Stimulated activated CD4-positive, alpha-beta T cell treated with anti-CD3 and anti-CD28 coated beads, Interleukin-12 subunit alpha, Interleukin-12 subunit beta, amount 100 ng/mL, for 48 hours (primary cell): ENCODE measurements around the gene CORO1A.
"Not testable (repeated sequence)": the region's sequence is repeated elsewhere in the genome, so short reads cannot be mapped to it uniquely, and the experiment has no call there.

Source experiments
- DNase-seq, 3 donors: peaks; one replicate each; pipeline ENCODE4 v3.0.0-alpha.2; 2020; ENCODE audit warnings: low read depth in 2 of 3, low spot score in 1 of 3

The CORO1A gene

GRCh38 chr16:30199608-30200343 is 16.4 kb downstream of the CORO1A start:
- not testable (repeated sequence) for DNase-seq

DNA sequence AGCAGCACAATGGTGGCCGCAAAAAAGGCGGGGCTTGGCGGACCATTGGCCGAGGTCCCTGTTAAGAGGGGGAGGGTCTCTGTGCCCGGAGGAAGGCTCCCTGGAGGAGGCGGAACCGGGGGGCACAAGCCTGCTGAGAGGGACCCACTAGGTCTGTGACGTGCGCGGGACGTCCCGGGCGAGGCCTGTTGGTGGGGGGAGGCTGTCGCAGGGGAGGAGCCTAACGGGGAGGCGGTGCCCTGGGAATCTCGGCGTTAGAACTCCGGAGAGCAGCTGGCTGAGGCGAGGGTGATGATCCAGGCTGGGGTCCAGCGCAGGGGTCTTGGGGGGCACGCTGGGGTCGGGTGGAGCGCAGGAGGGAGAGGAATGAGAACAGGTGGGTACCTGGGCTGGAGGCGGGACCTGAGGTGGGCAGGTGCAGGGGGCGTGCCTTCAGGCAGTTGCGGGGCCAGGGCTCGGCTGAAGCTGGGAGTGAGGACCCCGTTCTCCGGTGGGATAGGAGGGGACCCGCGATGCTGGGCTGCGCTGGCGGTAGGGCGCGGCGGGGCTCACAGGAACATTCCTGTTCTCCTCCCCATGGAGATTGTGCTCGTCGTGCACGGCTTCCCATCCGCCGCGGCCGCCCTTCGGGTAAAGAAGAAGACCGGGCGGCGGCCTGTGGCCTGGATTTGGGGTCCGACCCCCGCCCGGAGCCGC is 22.3 kb downstream of the CORO1A start:
- DNase-seq = not testable (repeated sequence)

DNA sequence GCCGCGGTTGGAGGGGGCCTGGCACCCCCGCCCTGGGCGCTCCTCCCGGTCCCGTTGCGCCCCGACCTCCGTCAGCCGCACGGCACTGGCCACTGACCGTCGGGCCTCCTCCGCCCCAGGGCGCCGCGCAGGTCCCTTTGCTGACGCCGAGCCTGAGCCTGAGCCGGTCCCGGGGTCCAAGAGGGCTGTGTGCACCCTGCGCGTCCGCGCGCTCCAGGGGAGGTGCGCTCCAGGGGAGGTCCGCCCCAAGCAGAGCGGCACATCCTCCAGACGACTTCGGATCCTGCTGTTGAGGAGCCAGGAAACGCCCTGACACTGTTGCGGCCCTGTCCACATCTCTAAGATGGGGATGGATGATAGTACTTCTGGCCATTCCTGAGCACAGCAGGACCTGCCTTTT is 22.9 kb downstream of the CORO1A start:
- DNase-seq = not testable (repeated sequence)

- DNase-seq = not testable (repeated sequence)
These were observed 23.8 kb downstream of the CORO1A start for GRCh38 chr16:30207063-30207704.

GRCh38 chr16:30209032-30209431 is 25.6 kb downstream of the CORO1A start:
- peak in 1 of 3 donors; percentile 5 for DNase-seq

- not testable (repeated sequence) for DNase-seq
These were observed 28.0 kb downstream of the CORO1A start for GRCh38 chr16:30211414-30211813.

DNA sequence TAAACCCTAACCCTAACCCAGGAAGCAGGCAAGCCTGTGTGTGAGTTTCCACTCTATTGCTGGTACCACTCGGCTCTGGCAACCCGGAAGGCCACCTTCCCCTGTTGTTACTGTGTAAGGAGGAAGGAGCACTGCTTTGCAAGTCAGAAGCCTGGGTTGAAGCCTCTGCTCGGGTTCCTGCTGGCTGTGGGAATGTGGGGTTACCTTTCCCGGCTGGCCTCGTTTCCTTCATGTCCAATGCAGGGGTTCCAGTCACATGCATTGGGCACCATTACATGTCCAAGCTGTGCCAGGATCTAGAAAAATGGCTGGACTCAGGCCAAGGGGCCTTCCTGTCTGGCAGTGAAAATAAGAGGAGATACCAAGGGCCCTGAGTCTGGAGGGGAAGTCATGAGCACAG is 33.7 kb downstream of the CORO1A start:
- DNase-seq = not testable (repeated sequence)
